HL-60 (cell line): ENCODE measurements around the gene LHFPL6.

Experiments
- DNase-seq, 2 experiments: peaks; one replicate each; pipeline ENCODE4 v3.0.0-alpha.2; 2010 to 2020; ENCODE audit warnings: low read depth in 1 of 2, low spot score in 1 of 2
- H3K27ac ChIP-seq: fragments of 250-450 bp; sonication (Bioruptor Pico); replicated peaks from 2 replicates; pipeline ENCODE4 v1.5.1; 2020; ENCODE audit warnings: mild to moderate bottlenecking, moderate library complexity
- H3K27me3 ChIP-seq: fragments of 250-450 bp; sonication (Bioruptor Pico); 2 replicates; pipeline ENCODE4 v1.5.1; 2021; ENCODE audit warnings: mild to moderate bottlenecking, moderate library complexity; ENCODE audit not compliant: insufficient read depth, poor library complexity, severe bottlenecking
- H3K4me3 ChIP-seq: replicated peaks from 2 replicates; pipeline ENCODE4 v1.5.1; 2011; ENCODE audit warnings: mild to moderate bottlenecking, control low read depth, low read length; ENCODE audit not compliant: insufficient read depth
- CTCF ChIP-seq: IDR thresholded peaks from one replicate; pipeline ENCODE4 v1.5.1; 2011; ENCODE audit warnings: low read length, control low read depth, inconsistent platforms; ENCODE audit not compliant: insufficient read depth
- GABPA ChIP-seq: IDR thresholded peaks from 2 replicates; pipeline ENCODE4 v1.6.1; 2012; ENCODE audit warnings: low read depth
- POLR2AphosphoS5 ChIP-seq: IDR thresholded peaks from 2 replicates; pipeline ENCODE4 v1.6.1; 2012; ENCODE audit warnings: low read depth
- REST ChIP-seq: IDR thresholded peaks from 2 replicates; pipeline ENCODE4 v1.6.1; 2012; ENCODE audit warnings: low read depth; ENCODE audit not compliant: insufficient replicate concordance
- SPI1 ChIP-seq: IDR thresholded peaks from 2 replicates; pipeline ENCODE4 v1.6.1; 2012; ENCODE audit warnings: low read depth, mild to moderate bottlenecking, borderline replicate concordance

The LHFPL6 gene

GRCh38 chr13:39317291-39317690 lies 285.7 kb downstream of the LHFPL6 start:
- no peak for DNase-seq
- no peaks in the 10 kb centered on the region for H3K27me3 ChIP-seq
- H3K27ac ChIP-seq = no peak overlapping the region
- no peak overlapping the region for H3K4me3 ChIP-seq
- TF ChIP-seq REST (no peak), GABPA (no peak), POLR2AphosphoS5 (no peak), SPI1 (no peak), CTCF (no peak)

- no peak for DNase-seq
- H3K27me3 ChIP-seq = no peaks in the 10 kb centered on the region
- TF ChIP-seq REST = no peak
- no peak for TF ChIP-seq CTCF
- TF ChIP-seq GABPA = no peak
- no peak for TF ChIP-seq POLR2AphosphoS5
- H3K4me3 ChIP-seq = no peak overlapping the region
- no peak overlapping the region for H3K27ac ChIP-seq
These were observed 287.2 kb downstream of the LHFPL6 start for GRCh38 chr13:39315796-39316195.

GRCh38 chr13:39313721-39314120 lies 289.3 kb downstream of the LHFPL6 start:
- DNase-seq = no peak
- no peak overlapping the region for H3K4me3 ChIP-seq
- H3K27ac ChIP-seq = no peak overlapping the region
- TF ChIP-seq GABPA (no peak), CTCF (no peak), POLR2AphosphoS5 (no peak)
- H3K27me3 ChIP-seq = peaks cover 7% of the 10 kb centered on the region

GRCh38 chr13:39312596-39312995 lies 290.4 kb downstream of the LHFPL6 start:
- no peak for DNase-seq
- TF ChIP-seq GABPA (no peak), SPI1 (no peak), POLR2AphosphoS5 (no peak), REST (no peak), CTCF (no peak)
- H3K27ac ChIP-seq = no peak overlapping the region
- H3K4me3 ChIP-seq = no peak overlapping the region
- H3K27me3 ChIP-seq = peaks cover 7% of the 10 kb centered on the region
